Stimulated activated CD4-positive, alpha-beta T cell treated with anti-CD3 and anti-CD28 coated beads, Interleukin-4, amount 100 ng/mL, for 24 hours (primary cell): ENCODE measurements around the gene CAMK2A.
"Not testable (repeated sequence)": the region's sequence is repeated elsewhere in the genome, so short reads cannot be mapped to it uniquely, and the experiment has no call there.

Source experiments
- DNase-seq: peaks from one replicate; pipeline ENCODE4 v3.0.0-alpha.2; 2020

CAMK2A gene

GRCh38 chr5:150234576-150235499, 54.7 kb downstream of the CAMK2A start:
- no peak for DNase-seq

- DNase-seq, result not testable (repeated sequence)
Measured at GRCh38 chr5:150233706-150234105, 55.9 kb downstream of the CAMK2A start.

DNA sequence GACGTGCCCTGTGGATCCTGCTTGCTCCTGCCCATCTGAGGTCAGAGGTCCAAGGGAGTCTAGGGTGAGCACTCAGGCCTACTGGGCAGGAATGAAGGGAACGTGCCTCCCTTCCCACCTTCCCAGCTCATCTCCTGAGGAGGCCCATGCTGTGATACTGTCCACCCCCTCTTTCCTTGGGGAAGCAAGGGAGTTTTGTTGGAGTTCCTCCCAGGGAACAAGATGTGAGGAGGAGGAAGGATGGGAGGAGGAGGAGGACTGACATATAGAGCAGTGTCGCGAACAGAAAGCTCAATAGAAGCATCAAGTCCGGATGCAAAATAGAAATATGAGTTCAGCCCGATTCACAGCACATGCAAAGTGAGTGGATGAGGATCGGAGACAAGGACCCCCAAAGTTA, 58.7 kb downstream of the CAMK2A start:
- no peak for DNase-seq

DNA sequence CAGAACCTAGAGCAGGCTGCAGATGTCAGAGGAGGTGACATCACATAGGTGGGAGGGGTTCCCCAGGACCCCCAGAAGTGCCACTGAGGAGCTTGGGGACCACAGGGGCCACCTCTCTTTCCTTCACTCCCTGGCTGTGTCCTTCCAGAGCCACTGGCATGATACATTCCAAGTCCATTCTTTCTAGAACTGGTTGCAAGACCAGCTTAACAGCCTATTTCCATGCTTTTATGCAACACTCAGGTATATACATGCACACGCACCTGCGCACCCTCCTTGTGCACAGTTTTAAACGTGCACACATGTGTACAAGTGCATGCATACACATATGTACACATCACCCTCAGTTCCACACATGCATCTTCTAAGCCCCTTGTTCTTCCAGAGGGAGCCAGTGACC, 60.0 kb downstream of the CAMK2A start:
- no peak for DNase-seq

GRCh38 chr5:150227606-150228273, 61.8 kb downstream of the CAMK2A start:
- DNase-seq, result no peak

DNA sequence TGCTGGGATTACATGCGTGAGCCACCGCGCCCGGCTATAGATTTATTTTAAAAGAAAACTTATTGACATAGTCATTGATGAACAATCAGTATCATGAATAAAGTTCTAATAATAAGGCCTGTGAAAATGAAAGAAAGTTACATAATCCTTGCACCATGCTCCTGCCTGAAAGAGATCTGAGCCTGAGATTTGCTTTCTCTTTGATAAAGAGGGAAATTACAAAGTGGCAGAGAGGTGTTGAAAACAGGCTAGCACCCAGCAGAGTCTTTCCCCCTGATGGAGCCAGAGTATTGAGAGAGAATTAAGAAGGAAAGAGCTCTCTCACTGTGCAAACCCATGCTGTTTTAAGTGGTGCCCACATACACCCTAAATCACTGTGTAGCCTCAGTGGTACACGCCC, 62.5 kb downstream of the CAMK2A start:
- DNase-seq, result no peak

DNA sequence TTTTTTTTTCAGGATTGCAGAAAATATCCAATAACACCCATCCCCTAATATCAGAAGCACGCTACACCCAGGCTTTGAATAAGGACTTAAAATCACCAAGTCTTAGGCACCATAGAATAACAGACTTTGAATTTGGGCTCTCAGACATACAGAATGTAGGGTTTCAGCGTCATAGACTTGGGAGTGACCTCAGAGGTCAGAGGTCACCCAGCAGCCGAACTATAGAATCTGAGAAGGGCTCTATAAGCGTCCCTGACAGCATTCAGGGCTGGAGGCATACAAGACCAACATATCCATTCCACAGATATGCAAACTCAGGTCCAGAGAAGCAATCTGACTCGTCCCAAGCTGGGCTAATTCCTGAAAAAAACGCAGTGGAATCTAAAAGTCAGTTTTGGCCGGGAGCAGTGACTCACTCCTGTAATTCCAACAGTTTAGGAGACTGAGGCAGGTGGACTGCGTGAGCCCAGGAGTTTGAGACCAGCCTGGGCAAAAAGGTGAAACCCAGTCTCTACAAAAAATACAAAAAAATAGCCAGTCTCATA, 65.0 kb downstream of the CAMK2A start:
- DNase-seq, result no peak

GRCh38 chr5:150223474-150223873, 66.1 kb downstream of the CAMK2A start:
- no peak for DNase-seq

DNA sequence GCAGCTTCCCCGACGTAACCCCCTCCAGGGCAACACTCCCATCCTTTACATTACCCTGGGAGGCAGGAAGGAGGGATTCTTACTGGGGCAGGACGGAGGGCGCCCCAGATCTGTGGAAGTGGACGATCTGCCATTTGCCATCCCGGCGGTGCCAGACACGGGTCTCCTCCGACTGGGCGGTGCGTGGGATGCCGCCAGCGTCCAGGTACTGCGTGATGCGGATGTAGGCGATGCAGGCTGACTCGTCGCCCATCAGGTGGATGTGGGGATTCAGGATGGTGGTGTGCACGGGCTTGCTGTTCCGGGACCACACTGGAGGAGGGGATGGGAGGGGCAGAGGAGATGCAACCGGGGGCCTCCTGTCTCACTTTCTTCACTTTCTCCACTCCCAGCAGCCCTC, 66.7 kb downstream of the CAMK2A start:
- DNase-seq, result no peak

- no peak for DNase-seq
Measured at GRCh38 chr5:150221471-150221870, 68.1 kb downstream of the CAMK2A start.

GRCh38 chr5:150219861-150220260, 69.7 kb downstream of the CAMK2A start:
- no peak for DNase-seq

- DNase-seq, result no peak
Measured at GRCh38 chr5:150219142-150219541, 70.4 kb downstream of the CAMK2A start.

DNA sequence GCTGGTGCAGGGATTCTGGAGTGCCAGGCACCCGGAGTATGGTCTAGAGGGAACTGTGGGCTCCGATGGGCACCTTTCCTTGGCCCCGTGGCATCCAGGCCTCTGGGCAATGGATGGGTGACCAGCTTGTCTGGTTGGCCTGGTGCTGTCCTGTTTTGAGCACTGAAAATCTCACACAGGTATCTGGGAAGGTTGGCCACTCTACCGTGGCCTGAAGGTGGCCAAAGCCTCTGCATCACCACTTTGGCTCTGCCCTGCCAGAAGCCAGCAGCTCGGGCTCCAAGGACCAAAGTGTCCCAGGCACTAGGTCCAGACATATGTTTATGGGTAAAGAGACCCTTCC, 70.9 kb downstream of the CAMK2A start:
- DNase-seq, result no peak

- DNase-seq, result peak; percentile 83
Measured at GRCh38 chr5:150217873-150218692, 71.5 kb downstream of the CAMK2A start.

- DNase-seq, result no peak
Measured at GRCh38 chr5:150217038-150217437, 72.5 kb downstream of the CAMK2A start.

DNA sequence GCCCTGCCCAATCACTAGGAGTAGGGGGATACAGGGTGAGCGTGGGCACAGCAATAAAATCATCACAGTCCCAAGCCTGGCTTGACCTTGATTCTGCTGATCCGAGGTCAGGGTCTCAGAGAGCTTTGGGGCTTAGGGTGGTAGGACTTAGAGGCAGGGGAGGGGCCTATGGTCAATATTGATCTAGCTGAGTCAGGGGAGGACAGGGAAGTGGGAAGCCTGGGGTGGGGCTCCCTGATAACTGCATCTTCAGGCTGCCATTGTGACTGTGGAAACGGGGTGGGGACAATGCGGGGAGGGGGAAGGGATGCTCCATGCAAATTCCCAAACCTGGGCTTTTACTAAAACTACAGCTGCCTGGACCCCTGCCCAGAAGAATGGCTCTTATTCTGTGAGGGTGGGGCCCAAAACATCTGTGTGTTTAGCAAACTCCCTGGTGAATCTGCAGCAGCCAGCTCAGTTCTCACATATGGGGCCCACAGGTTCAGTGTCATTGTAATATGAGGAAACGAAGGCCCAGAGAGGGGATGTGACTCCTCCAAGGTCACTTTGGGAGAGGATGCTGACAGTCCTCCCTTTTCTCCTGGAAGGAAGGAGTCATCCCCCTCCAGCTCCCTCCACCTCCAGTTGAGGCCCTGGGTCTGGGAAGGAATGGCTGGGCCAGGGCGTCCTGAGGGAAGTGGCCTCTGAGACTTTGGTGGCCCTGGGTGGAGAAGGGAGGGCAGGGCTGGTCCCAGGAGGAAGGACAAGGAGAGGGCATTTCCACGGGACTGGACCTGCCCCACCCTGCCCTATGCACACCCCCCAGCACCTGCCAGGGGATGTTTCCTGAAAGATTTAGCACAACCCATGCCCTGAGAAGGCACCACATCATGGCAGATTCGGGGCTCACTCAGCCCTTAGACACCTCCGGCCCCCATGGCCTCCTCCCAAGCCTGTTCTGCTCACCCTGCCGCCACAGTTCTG, 73.3 kb downstream of the CAMK2A start:
- no peak for DNase-seq

DNA sequence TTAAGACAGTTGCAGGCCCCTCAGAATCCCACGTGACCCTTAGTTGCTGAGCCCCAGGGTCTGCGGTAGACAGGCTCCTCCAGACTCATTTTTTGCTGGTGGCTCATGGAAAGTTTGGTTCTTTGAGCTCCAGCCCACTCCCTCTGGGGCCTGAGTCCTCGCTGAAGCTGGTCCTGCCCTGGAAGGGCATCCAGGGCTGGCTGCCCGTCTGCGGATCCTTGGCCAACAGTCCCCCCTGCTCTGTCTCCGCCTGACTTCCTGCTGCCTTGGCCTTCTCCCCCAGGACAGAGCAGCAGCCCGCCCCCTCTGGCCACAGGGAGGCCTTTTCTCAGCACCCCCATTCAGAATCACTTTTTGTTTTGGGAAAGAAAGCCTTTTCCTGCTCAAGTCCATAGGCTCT, 75.3 kb downstream of the CAMK2A start:
- no peak for DNase-seq

DNA sequence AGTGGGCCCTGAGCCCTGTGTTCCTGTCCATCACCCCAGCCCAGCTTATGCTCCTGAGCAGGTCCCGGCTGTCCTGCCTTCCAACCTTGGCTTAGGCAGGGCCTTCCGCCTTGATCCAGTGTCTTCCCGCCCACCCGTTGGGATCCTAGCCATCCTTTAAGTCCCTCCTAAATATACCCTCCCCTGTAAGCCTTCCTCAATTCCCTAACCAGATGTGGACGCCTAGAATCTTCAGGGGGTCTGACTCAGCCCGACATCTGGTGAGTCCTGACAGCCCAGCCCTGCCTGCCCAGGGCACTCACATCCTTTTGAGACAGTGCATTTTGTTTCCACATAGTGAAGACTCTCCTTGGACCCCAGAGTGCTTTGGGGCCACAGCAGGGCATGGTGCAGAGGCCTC, 76.0 kb downstream of the CAMK2A start:
- no peak for DNase-seq

DNA sequence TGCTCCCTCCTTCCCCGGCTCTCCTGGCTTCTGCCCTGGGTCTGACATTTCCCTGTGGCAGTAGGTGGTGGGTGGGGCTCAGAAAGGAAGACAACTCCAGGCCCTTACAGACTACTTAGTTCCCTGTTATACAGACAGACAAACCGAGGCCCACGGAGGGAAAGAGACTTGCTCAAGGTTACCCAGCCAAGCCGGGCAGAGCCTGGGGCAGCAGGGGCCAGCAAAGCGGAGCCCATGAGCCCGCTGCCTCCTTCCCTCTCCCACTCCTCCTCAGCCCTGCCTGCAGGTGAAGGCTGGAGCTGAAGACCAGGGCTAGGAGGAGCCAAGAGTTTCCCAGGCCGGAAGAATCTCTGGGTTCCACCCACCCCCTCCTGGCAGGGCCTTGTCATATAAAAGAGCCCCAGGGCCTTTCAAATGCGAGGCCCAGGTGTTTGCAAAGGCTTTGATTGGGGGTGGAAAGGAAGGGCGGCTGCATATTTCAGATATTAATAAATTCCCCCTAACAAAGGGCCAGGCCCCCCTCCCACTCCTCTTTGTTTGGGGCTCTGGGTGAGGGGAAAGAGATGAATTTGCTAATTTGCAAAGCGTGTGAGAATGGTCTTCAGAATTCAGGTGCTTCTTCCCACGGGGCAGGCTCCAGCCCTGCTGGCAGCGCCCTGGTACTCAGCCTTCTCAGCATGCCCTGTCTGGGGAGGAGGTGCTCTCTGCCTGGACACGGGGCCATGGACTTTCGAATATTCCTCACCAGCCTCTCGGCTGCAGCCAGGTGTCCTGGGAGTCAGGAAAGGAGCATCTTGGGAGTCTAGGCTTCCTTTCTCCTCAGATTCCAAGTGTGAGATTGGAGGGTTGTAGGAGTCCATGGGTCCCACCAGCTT, 78.2 kb downstream of the CAMK2A start:
- no peak for DNase-seq

DNA sequence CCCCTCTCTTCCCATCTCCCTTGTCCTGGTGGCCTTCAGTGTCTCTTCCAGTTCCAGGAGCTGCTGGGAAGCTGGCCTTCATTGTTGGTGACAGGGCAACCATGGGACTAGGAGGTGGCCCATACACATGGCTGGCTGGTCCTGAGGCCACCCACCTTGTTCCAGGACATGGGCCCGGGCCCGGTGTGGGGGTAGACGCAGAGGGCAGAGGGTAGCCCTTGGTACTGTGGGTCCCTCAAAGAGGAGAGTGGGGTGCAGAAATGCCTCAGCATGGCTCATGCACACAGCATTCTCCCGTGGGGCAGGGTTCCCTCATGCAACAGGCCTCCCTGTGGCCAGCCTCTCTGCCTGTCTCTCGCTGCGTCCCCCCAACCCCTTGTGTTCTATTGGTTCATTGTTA, 78.9 kb downstream of the CAMK2A start:
- DNase-seq, result no peak

- DNase-seq, result no peak
Measured at GRCh38 chr5:150209099-150209635, 80.4 kb downstream of the CAMK2A start.
